C4-2B (cell line): ENCODE data around the gene S1PR2.
"Not testable (repeated sequence)": the region's sequence is repeated elsewhere in the genome, so short reads cannot be mapped to it uniquely, and the experiment has no call there.

Experiments
- ZFX ChIP-seq: fragments of 450-650 bp; IDR thresholded peaks from 2 replicates; pipeline ENCODE4 v1.6.1; 2017
- TF ChIP-seq, protein P1 (sequence below): fragments of 450-650 bp; conservative IDR thresholded peaks from 2 replicates; pipeline ENCODE4 v1.5.1; 2017; ENCODE audit warnings: mild to moderate bottlenecking

DNA sequence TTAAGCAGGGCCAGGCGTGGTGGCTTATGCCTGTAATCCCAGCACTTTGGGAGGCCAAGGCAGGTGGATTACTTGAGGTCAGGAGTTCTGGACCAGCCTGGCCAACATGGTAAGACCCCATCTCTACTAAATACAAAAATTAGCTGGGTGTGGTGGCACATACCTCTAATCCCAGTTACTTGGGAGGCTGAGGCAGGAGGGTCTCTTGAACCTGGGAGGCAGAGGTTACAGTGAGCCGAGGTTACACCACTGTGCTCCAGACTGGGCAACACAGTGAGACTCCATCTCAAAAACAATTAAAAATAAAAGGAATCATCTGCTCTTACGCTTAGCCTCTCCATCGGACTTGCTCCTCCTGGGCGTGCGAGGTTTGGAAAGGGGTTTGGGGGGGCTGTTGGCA lies 51.1 kb downstream of the S1PR2 start:
- TF ChIP-seq, protein P1, sequence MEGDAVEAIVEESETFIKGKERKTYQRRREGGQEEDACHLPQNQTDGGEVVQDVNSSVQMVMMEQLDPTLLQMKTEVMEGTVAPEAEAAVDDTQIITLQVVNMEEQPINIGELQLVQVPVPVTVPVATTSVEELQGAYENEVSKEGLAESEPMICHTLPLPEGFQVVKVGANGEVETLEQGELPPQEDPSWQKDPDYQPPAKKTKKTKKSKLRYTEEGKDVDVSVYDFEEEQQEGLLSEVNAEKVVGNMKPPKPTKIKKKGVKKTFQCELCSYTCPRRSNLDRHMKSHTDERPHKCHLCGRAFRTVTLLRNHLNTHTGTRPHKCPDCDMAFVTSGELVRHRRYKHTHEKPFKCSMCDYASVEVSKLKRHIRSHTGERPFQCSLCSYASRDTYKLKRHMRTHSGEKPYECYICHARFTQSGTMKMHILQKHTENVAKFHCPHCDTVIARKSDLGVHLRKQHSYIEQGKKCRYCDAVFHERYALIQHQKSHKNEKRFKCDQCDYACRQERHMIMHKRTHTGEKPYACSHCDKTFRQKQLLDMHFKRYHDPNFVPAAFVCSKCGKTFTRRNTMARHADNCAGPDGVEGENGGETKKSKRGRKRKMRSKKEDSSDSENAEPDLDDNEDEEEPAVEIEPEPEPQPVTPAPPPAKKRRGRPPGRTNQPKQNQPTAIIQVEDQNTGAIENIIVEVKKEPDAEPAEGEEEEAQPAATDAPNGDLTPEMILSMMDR: not testable (repeated sequence)
- not testable (repeated sequence) for TF ChIP-seq ZFX
